K562 (cell line): ENCODE results near the gene TMEM43. TPM values are rescaled to one million over a fixed set of nuclear protein-coding genes. Genes with fewer than 3 reads are reported as not detected.

Experiments used
- ATAC-seq: fragments of 200-7000 bp; cut with Tn5 transposase; 3 replicates; pipeline ENCODE4 v1.9.1; 2020; ENCODE audit warnings: moderate library complexity
- BruUV-seq: library from RNA; stranded (reverse); fragments of 400-500 nt; replicated peaks from 2 replicates; lab custom pipeline; 2021; lab: Mats Ljungman, UMichigan
- CTCF ChIA-PET: fragments of 300-600 bp; formaldehyde crosslinking; extraction: SDS; loops from one replicate; lab custom pipeline; 2021; ENCODE audit warnings: low intra/inter-chr PET ratio; lab: Yijun Ruan, JAX
- POLR2A ChIA-PET: fragments of 300-600, 350-650 bp; sonication (Branson Sonifier 250); formaldehyde crosslinking; extraction: SDS; loops from one replicate; lab custom pipeline; 2021; ENCODE audit warnings: antibody characterized with exemption, inconsistent platforms; lab: Yijun Ruan, JAX
- DNase-seq, 4 experiments: peaks; one replicate each; pipeline versions ENCODE4 v3.0.0 to v3.0.0-alpha.2; 2011 to 2018; ENCODE audit warnings: low spot score in 3 of 4, mixed read lengths in 3 of 4; ENCODE audit errors: extremely low read depth in 1 of 4
- FAIRE-seq: peaks from 2 replicates; lab custom pipeline; 2011; peaks lifted over from hg19 to GRCh38; lab: Jason Lieb, UNC
- H2AFZ ChIP-seq: 2 replicates; pipeline ENCODE4 v1.6.0; 2011; ENCODE audit warnings: low read depth, low read length, control low read depth, inconsistent platforms
- H3K27ac ChIP-seq: fragments of 200-600 bp; 3 replicates; pipeline ENCODE4 v1.8.0; 2011; ENCODE audit warnings: low read depth, mild to moderate bottlenecking, control low read depth, inconsistent platforms, low read length, moderate library complexity, mixed read lengths; ENCODE audit errors: extremely low read depth
- H3K27me3 ChIP-seq, 2 experiments: fragments of 300-600 bp in 1 of 2; 2 replicates in 1 of 2; 3 replicates in 1 of 2; pipeline versions ENCODE4 v1.6.0 to v1.8.0; 2011; ENCODE audit warnings: inconsistent platforms in 2 of 2, low read length in 2 of 2, mild to moderate bottlenecking in 1 of 2, mixed read lengths in 1 of 2, moderate library complexity in 1 of 2; ENCODE audit not compliant: control insufficient read depth in 2 of 2, insufficient read depth in 2 of 2
- H3K36me3 ChIP-seq: fragments of 300-600 bp; 3 replicates; pipeline ENCODE4 v1.8.0; 2011; ENCODE audit warnings: mild to moderate bottlenecking, low read length, inconsistent platforms; ENCODE audit not compliant: control insufficient read depth, insufficient read depth
- H3K4me1 ChIP-seq, 2 experiments: fragments of 200-600 bp in 1 of 2; replicated peaks in 1 of 2; 2 replicates in 1 of 2; 3 replicates in 1 of 2; pipeline versions ENCODE4 v1.5.1 to v1.8.0; 2011; ENCODE audit warnings: inconsistent platforms in 2 of 2, low read length in 2 of 2, mild to moderate bottlenecking in 1 of 2, mixed read lengths in 1 of 2, moderate library complexity in 1 of 2; ENCODE audit not compliant: control insufficient read depth in 2 of 2, insufficient read depth in 2 of 2
- H3K4me2 ChIP-seq: 2 replicates; pipeline ENCODE4 v1.6.1; 2011; ENCODE audit warnings: low read length, control low read depth, inconsistent platforms, mixed read lengths; ENCODE audit not compliant: insufficient read depth
- H3K4me3 ChIP-seq: fragments of 200-600 bp; sonication (generic), shearing (Covaris generic); 2 replicates; pipeline ENCODE4 v1.5.1; 2016; ENCODE audit warnings: control low read depth, inconsistent platforms
- H3K79me2 ChIP-seq: fragments of 200-600 bp; 3 replicates; pipeline ENCODE4 v1.8.0; 2011; ENCODE audit warnings: low read length, inconsistent platforms; ENCODE audit not compliant: control insufficient read depth, insufficient read depth
- H3K9ac ChIP-seq, 2 experiments: 2 replicates each; pipeline versions ENCODE4 v1.6.0 to v1.6.1; 2011; ENCODE audit warnings: low read depth in 2 of 2, low read length in 2 of 2, control low read depth in 1 of 2, inconsistent platforms in 1 of 2, mild to moderate bottlenecking in 1 of 2, mixed read lengths in 1 of 2; ENCODE audit not compliant: insufficient read depth in 1 of 2
- H3K9me1 ChIP-seq: one replicate; pipeline ENCODE4 v1.6.0; 2011; ENCODE audit warnings: inconsistent platforms, mild to moderate bottlenecking, low read length, moderate library complexity; ENCODE audit not compliant: control insufficient read depth, insufficient read depth
- H3K9me3 ChIP-seq: replicated peaks from 2 replicates; pipeline ENCODE4 v1.5.1; 2011; ENCODE audit warnings: low read depth, low read length, inconsistent platforms; ENCODE audit not compliant: control insufficient read depth, insufficient read depth
- H4K20me1 ChIP-seq: replicated peaks from 2 replicates; pipeline ENCODE4 v1.6.1; 2011; ENCODE audit warnings: low read length, inconsistent platforms, mixed read lengths; ENCODE audit not compliant: control insufficient read depth, insufficient read depth
- MXD1 ChIP-seq: fragments of 250-450 bp; sonication (Bioruptor Pico); IDR thresholded peaks from 2 replicates; pipeline ENCODE4 v1.8.0; 2021; ENCODE audit warnings: borderline replicate concordance, mild to moderate bottlenecking, moderate library complexity; ENCODE audit not compliant: poor library complexity, severe bottlenecking
- NBN ChIP-seq: fragments of 450-650 bp; IDR thresholded peaks from 2 replicates; pipeline ENCODE4 v1.6.1; 2016; ENCODE audit warnings: low read depth, mild to moderate bottlenecking
- NRF1 ChIP-seq, 2 experiments: fragments of 450-650 bp; IDR thresholded peaks in 1 of 2; conservative IDR thresholded peaks in 1 of 2; 2 replicates each; pipeline ENCODE4 v1.6.1; 2014; ENCODE audit warnings: mild to moderate bottlenecking in 2 of 2
- SRSF9 ChIP-seq: fragments of 200-400 bp; formaldehyde crosslinking; IDR thresholded peaks from 2 replicates; pipeline ENCODE4 v1.6.1; 2017; ENCODE audit warnings: low read depth, low read length, borderline replicate concordance
- TOE1 ChIP-seq, 2 experiments: fragments of 450-650 bp in 1 of 2; sonication (generic) in 1 of 2; formaldehyde crosslinking in 1 of 2; IDR thresholded peaks; 2 replicates each; pipeline versions ENCODE4 v1.7.1 to v1.8.0; 2016 to 2022; ENCODE audit warnings: borderline replicate concordance in 2 of 2, mild to moderate bottlenecking in 2 of 2, antibody characterized with exemption in 1 of 2, inconsistent platforms in 1 of 2, low read depth in 1 of 2, missing genetic modification reagents in 1 of 2, moderate library complexity in 1 of 2
- ZNF174 ChIP-seq: fragments of 250-450 bp; sonication (Bioruptor Pico); IDR thresholded peaks from 2 replicates; pipeline ENCODE4 v1.4.0; 2020; ENCODE audit warnings: mild to moderate bottlenecking
- WGBS: fragments of 100-300 bp; shearing (Covaris generic); methylation state at CpG from one replicate; pipeline ENCODE4 v1.1.6; 2016; ENCODE audit warnings: low coverage, mixed read lengths; ENCODE audit not compliant: insufficient coverage; ENCODE audit errors: missing lambda C conversion rate; 5-methylcytosine and 5-hydroxymethylcytosine counted together
- in situ Hi-C: fragments of 300-500 bp; cut with MboI; formaldehyde crosslinking; loops from 4 replicates; pipeline ENCODE4 v1.15.0; 2018; ENCODE audit warnings: inconsistent platforms, mixed read lengths
- intact Hi-C: fragments of 100-400 bp; cut with micrococcal nuclease; formaldehyde crosslinking; loops from 2 replicates; pipeline ENCODE4 v1.14.2; 2022
- polyA plus RNA-seq, 8 experiments: library from polyadenylated mRNA; depleted of rRNA in 4 of 8; stranded (reverse) in 5 of 8; unstranded in 3 of 8; fragments of >200 nt; fragmentation: Nextera tagmentation in 2 of 8; fragmentation: Illumina TruSeq in 1 of 8; extraction: Ambion mirVana in 2 of 8; extraction: Trizol in 1 of 8; gene quantifications; 2 replicates each; pipeline versions ENCODE4 v1.2.1 to v1.2.3, GENCODE V29; 2011 to 2014; ENCODE audit warnings: inconsistent platforms in 1 of 8, missing spikeins in 1 of 8
- total RNA-seq, 7 experiments: library from RNA; depleted of rRNA in 6 of 7; stranded (reverse); fragments of >200 nt in 6 of 7; fragmentation: Illumina TruSeq in 2 of 7; extraction: Trizol in 2 of 7; gene quantifications; 2 replicates each; pipeline versions ENCODE4 v1.2.1 to v1.2.3, GENCODE V29; 2011 to 2021; ENCODE audit warnings: low replicate concordance in 1 of 7

TMEM43 gene
- total and polyA plus RNA-seq, 9 of the 15 experiments (the other 6 are each of a cell fraction or from before 2014, with no cell fraction given): 16.7 to 46.1 (median 35.7) TPM

- FAIRE-seq (no peak), ATAC-seq (no peak), DNase-seq (no peak)
- no peak overlapping the region for H3K27ac ChIP-seq
- POLR2A ChIA-PET: interaction anchor here (0.8 to 3.6 kb wide), 3 partner anchors 8 to 12 kb away, joined by 4 to 16 read pairs (median 5); partner anchors contain the start of genes CHCHD4 and TMEM43
- no peak overlapping the region for H3K4me3 ChIP-seq
- H3K79me2 ChIP-seq: peaks cover 13% of the 10 kb centered on the region
- H2AFZ ChIP-seq: no peak overlapping the region
- WGBS: 93% methylated on average over 6 of the region's 6 CpGs
- no peak for TF ChIP-seq MXD1 (CRISPR knock-in tag)
- TF ChIP-seq SRSF9: no peak
- TF ChIP-seq NBN: no peak
- TF ChIP-seq NRF1 (conservative IDR thresholded peaks at IDR 0.05 in 1 of 2, IDR thresholded peaks at IDR 0.05 in 1 of 2): no peak
- TF ChIP-seq ZNF174 (CRISPR knock-in tag): no peak
- TF ChIP-seq TOE1 (IDR thresholded peaks at IDR 0.05; ENCODE audit: borderline replicate concordance): no peak
- TF ChIP-seq TOE1 (CRISPR knock-in tag; IDR thresholded peaks at IDR 0.05; ENCODE audit: borderline replicate concordance, low read depth): no peak
- peaks cover 91% of the 10 kb centered on the region for H3K36me3 ChIP-seq
- H3K27me3 ChIP-seq: no peaks in the 10 kb centered on the region
- H3K9ac ChIP-seq: no peak overlapping the region; a peak in 1 of 4 replicates
- intact Hi-C loops (no loop called here), in situ Hi-C loops (no loop called here)
- no peaks in the 10 kb centered on the region for H3K9me1 ChIP-seq
- no peaks in the 10 kb centered on the region; the same call in 1 of the 2 replicates for H4K20me1 ChIP-seq
- CTCF ChIA-PET: no interaction called here
- no peaks in the 10 kb centered on the region for H3K4me1 ChIP-seq
- H3K4me2 ChIP-seq: no peak overlapping the region
- BruUV-seq: no TSS peak
- H3K9me3 ChIP-seq: no peaks in the 10 kb centered on the region
Observed at GRCh38 chr3:14132689-14133088, 7.8 kb downstream of the TMEM43 start.
